Peyer's patch (tissue), 4 donors: ENCODE results near the gene CEP63.

Source experiments
- POLR2A ChIP-seq, 2 donors: fragments of 450-650 bp; IDR thresholded peaks; one replicate each; pipeline ENCODE4 v1.5.1; 2017; ENCODE audit warnings: antibody characterized with exemption in 2 of 2, mild to moderate bottlenecking in 2 of 2, moderate library complexity in 2 of 2
- TF ChIP-seq, protein P1 (sequence below), 6 experiments: fragments of 450-650 bp in 4 of 6; fragments of 200-600 bp in 2 of 6; sonication (generic) in 1 of 6; IDR thresholded peaks; one replicate each; pipeline ENCODE4 v1.5.1; 2017 to 2019; ENCODE audit warnings: antibody characterized with exemption in 6 of 6, mild to moderate bottlenecking in 3 of 6, moderate library complexity in 1 of 6

DNA sequence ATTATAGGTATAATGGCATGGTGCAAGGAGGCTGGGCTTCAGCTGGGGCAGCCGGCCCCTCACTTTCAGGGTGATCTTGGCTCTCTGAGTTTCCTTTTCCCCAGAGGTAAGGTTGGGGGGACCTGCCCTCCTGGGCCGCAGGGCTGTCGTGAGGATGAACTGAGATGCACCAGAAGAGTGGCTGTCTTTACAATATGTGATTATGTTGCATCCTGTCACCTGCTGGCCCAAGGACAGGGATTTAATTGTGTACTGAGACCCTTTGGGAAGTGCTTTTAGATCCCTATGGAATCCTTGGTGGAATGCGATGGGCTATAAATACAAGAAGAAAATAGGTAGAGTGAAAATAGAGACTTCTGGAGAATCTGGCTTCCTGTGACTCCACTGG lies 22.2 kb upstream of the CEP63 start:
- TF ChIP-seq, protein P1, sequence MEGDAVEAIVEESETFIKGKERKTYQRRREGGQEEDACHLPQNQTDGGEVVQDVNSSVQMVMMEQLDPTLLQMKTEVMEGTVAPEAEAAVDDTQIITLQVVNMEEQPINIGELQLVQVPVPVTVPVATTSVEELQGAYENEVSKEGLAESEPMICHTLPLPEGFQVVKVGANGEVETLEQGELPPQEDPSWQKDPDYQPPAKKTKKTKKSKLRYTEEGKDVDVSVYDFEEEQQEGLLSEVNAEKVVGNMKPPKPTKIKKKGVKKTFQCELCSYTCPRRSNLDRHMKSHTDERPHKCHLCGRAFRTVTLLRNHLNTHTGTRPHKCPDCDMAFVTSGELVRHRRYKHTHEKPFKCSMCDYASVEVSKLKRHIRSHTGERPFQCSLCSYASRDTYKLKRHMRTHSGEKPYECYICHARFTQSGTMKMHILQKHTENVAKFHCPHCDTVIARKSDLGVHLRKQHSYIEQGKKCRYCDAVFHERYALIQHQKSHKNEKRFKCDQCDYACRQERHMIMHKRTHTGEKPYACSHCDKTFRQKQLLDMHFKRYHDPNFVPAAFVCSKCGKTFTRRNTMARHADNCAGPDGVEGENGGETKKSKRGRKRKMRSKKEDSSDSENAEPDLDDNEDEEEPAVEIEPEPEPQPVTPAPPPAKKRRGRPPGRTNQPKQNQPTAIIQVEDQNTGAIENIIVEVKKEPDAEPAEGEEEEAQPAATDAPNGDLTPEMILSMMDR (IDR thresholded peaks at IDR 0.05), result no peak
- TF ChIP-seq POLR2A (IDR thresholded peaks at IDR 0.05), result no peak
